Glutamatergic neuron (in vitro differentiated cells): ENCODE results near the gene NPFF. TPM values are rescaled to one million over a fixed set of nuclear protein-coding genes. Genes with fewer than 3 reads are reported as not detected.

Experiments
- DNase-seq: peaks from one replicate; pipeline ENCODE4 v3.0.0; 2022
- H3K27ac Mint-ChIP-seq: one replicate; pipeline ENCODE4 v1.8.0; 2020; ENCODE audit warnings: mild to moderate bottlenecking, mixed read lengths, inconsistent platforms; ENCODE audit not compliant: unreplicated experiment
- H3K27me3 Mint-ChIP-seq: one replicate; pipeline ENCODE4 v1.8.0; 2020; ENCODE audit warnings: mild to moderate bottlenecking, moderate library complexity, mixed read lengths, inconsistent platforms; ENCODE audit not compliant: unreplicated experiment
- H3K36me3 Mint-ChIP-seq: one replicate; pipeline ENCODE4 v1.8.0; 2020; ENCODE audit warnings: mild to moderate bottlenecking, mixed read lengths, inconsistent platforms; ENCODE audit not compliant: unreplicated experiment
- H3K4me1 Mint-ChIP-seq: one replicate; pipeline ENCODE4 v1.8.0; 2020; ENCODE audit warnings: mild to moderate bottlenecking, low read depth, mixed read lengths, inconsistent platforms; ENCODE audit not compliant: unreplicated experiment
- H3K4me3 Mint-ChIP-seq: one replicate; pipeline ENCODE4 v1.8.0; 2020; ENCODE audit warnings: mild to moderate bottlenecking, mixed read lengths, inconsistent platforms; ENCODE audit not compliant: unreplicated experiment
- H3K9me3 Mint-ChIP-seq: one replicate; pipeline ENCODE4 v1.8.0; 2020; ENCODE audit warnings: mild to moderate bottlenecking, moderate library complexity, mixed read lengths, inconsistent platforms; ENCODE audit not compliant: unreplicated experiment
- CTCF ChIP-seq: fragments of 200-600 bp; sonication (generic); IDR thresholded peaks from one replicate; pipeline ENCODE4 v1.5.0; 2021; ENCODE audit not compliant: partially characterized antibody, unreplicated experiment
- total RNA-seq: library from RNA; stranded (reverse); fragmentation: NEBNext Ultra II Directional; extraction: Animal tissue kit (Norgen Biotek cat#: 25700); gene quantifications from one replicate; pipeline ENCODE4 v1.2.1, GENCODE V29; 2021; ENCODE audit not compliant: unreplicated experiment

NPFF gene
- total RNA-seq, 1 donor from 2014 or later, result not detected

- DNase-seq, result no peak
- H3K36me3 Mint-ChIP-seq, result peaks cover 4% of the 10 kb centered on the region
- peaks cover 10% of the 10 kb centered on the region for H3K27me3 Mint-ChIP-seq
- TF ChIP-seq CTCF, result no peak
- H3K4me3 Mint-ChIP-seq, result no peak overlapping the region
- H3K9me3 Mint-ChIP-seq, result peaks cover 11% of the 10 kb centered on the region
- H3K27ac Mint-ChIP-seq, result peak overlapping the region; percentile 48
- H3K4me1 Mint-ChIP-seq, result peaks cover 30% of the 10 kb centered on the region
These were observed 28.0 kb downstream of the NPFF start for GRCh38 chr12:53479331-53479730.

GRCh38 chr12:53478865-53479264, 28.4 kb downstream of the NPFF start:
- Mint-ChIP-seq H3K4me3 (no peak overlapping the region), H3K27ac (no peak overlapping the region), H3K4me1 (peaks cover 32% of the 10 kb centered on the region), H3K9me3 (peaks cover 8% of the 10 kb centered on the region), H3K27me3 (peaks cover 8% of the 10 kb centered on the region), H3K36me3 (peaks cover under 1% of the 10 kb centered on the region)
- no peak for DNase-seq
- TF ChIP-seq CTCF, result no peak

GRCh38 chr12:53476769-53477209, 30.5 kb downstream of the NPFF start:
- DNase-seq, result no peak
- peak overlapping the region; percentile 48 for H3K4me3 Mint-ChIP-seq
- TF ChIP-seq CTCF, result peak; percentile 41
- no peaks in the 10 kb centered on the region for H3K36me3 Mint-ChIP-seq
- peaks cover 2% of the 10 kb centered on the region for H3K9me3 Mint-ChIP-seq
- no peak overlapping the region for H3K27ac Mint-ChIP-seq
- peaks cover 34% of the 10 kb centered on the region for H3K4me1 Mint-ChIP-seq
- peaks cover 5% of the 10 kb centered on the region for H3K27me3 Mint-ChIP-seq

- no peaks in the 10 kb centered on the region for H3K36me3 Mint-ChIP-seq
- H3K9me3 Mint-ChIP-seq, result peaks cover 1% of the 10 kb centered on the region
- no peak for DNase-seq
- peaks cover 5% of the 10 kb centered on the region for H3K27me3 Mint-ChIP-seq
- no peak for TF ChIP-seq CTCF
- H3K27ac Mint-ChIP-seq, result peak overlapping the region; percentile 3
- H3K4me1 Mint-ChIP-seq, result peaks cover 36% of the 10 kb centered on the region
- H3K4me3 Mint-ChIP-seq, result peak overlapping the region; percentile 3
These were observed 32.5 kb downstream of the NPFF start for GRCh38 chr12:53474819-53475218.

- Mint-ChIP-seq H3K27me3 (peaks cover 5% of the 10 kb centered on the region), H3K36me3 (no peaks in the 10 kb centered on the region), H3K4me1 (peaks cover 36% of the 10 kb centered on the region), H3K9me3 (no peaks in the 10 kb centered on the region), H3K27ac (no peak overlapping the region), H3K4me3 (no peak overlapping the region)
- no peak for DNase-seq
- TF ChIP-seq CTCF, result no peak
These were observed 33.2 kb downstream of the NPFF start for GRCh38 chr12:53474077-53474476.
